Anterior cingulate cortex (tissue), 58 donors: Measurements from ENCODE around the gene RNASEL.

Experiments used
- DNase-seq, 58 donors: peaks; one replicate each; lab custom pipeline; 2025; lab: John Stamatoyannopoulos, UW

RNASEL gene

DNA sequence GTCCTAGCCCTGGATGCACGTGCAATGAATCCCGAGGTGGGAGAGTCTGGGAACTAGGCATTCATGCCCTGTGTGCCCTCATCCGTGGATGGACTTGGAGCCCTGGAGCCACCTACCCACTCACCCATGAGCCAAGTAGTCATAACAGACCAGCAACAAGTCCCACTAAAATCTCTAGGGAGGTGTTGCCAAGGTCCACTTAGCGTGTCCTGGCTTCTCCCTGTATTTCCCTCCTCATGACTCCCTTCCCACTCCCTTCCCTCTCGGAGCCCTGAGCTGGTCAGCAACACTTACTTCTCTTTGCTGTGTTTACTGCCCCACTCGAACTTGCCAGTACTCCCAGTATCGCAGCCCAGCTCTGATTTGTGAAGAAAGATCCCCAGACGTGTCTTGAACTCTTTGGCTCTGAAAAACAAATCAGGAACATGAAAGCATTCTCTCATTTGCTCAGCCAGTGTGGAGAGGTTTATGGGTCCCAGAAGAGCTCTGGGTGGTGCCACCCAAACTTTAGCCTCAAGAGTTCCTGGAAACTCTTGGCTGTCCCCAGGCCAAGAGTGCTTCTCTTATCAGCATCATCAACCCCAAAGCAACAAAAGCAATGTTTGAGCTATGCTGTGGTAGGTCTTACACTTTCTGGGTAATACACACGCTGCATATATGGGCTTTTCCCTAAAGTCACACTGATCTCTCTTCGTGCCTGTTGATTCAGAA is 14.0 kb upstream of the RNASEL start:
- DNase-seq = peak in 2 of 58 donors; percentile 1 to 5

- DNase-seq = peak in 2 of 58 donors; percentile 7 to 58
Measured at GRCh38 chr1:182601913-182602312, 12.9 kb upstream of the RNASEL start.

DNA sequence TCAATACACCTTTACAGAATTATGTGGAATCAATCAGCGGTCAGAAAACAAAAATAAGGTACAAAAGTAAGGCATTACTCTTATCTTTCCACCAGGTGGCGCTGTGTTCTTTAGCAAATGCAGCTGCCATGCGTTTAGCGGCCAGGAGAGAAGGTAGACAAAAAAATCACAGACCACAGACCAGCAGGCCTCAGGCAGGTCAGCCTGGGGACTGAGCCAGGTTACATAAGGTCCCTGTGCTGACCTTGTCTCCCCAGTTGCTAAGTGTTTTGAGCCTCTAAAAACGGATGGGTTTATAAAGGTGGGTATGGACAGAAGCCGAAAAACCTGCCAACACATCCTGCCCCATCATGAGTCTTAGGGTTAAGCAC is 12.3 kb upstream of the RNASEL start:
- peak in 42 of 58 donors; percentile 10 to 72 (median 40) for DNase-seq

DNA sequence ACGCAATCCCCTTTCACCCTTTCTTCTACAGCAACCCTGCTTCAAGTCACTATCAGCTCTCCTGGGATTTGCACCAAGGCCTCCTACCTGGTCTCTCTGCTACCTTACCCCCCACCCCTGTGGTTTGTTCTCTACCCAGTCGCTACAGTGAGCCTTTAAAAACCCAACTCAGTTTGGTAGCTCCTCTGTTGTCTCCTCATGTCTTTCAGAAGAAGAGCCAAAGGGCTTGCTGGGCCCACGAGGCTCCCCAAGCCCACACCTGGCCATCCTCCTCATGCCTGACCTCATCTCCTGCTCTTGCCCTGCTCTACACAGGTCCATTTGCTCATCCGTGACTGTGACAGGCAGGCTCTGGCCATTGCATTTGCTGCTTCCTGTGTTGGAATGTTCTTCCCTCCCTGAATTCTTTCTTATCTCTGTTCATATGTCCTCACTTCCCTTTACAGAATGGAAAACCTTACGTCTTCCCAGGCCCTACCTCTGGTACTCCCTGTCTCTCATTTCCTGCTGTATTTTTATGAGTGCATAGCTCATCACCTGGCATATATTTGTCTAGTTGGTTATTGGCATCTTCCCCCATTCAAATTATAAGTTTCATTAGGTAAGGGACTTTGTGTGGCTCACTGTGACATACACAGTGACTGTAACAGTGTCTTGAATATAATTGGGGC is 11.8 kb upstream of the RNASEL start:
- DNase-seq = no peak

DNA sequence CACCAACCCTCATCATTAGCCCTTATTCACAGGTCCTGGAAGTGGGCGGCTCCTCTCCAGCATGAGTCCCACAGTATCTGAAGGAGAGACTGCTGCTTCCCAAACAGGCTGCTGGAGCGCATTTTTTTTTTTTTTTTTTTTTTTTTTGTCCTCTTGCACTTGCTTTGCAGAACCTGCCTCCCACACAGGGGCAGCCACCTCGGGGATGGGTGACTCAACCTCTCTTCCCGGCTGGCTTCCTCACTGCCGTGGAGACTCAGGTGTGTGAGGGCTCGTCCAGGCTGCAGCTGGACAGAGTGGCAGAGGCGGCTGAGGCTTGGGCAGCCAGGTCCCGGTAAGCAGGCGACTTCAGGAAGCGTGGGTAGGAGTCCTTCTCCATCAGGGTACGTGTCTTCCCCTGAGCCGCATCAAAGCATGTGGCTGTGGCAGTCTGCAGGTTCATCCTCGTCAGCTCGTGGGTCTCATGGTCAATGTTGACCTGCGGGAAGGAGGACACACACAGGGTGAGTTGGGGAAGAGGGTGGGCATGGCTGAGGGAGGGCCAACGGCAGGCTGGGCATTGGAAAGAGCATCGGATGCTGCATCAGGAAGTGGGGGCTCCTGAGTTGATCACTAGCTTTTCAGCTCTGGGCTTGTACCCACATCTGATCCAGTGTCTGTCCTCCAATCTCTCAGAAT is 11.1 kb upstream of the RNASEL start:
- no peak for DNase-seq

DNA sequence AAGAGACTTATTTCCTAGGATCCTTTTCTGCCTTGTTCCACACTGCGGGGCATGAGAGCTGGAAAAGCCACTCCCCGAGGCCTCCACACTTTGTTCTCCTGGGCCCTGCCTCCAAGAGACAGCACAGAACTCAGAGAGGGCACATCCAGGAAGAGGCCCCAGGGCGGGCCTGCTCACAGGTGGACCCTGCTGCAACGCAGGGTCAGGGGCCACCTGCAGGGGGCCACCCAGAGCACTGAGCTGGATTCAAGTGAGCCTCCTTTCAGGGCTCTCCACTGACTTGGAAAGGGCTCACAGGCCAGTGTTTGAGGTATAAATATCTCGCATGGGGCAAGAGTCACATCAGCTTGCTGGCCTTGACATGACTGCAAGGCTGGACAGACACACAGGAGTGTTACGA is 10.3 kb upstream of the RNASEL start:
- no peak for DNase-seq

DNA sequence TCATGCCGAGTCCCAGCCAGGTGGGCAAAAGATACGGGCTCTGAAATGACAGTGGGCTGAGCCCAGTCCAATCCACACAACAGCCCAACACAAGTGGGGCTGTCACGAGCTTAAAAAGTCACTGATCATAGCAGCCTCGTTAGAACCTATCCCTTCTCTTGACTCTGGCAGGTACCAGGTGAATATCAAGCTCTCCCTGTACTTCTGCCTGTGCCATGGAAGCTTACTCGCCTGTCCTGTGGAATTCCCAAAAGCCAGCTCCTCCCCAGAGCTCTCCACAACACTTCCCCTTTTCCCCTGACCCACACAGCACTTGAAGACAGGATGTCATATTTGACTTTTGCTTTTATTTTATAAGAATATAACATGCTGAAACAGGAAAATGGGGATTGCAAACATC is 9.2 kb upstream of the RNASEL start:
- DNase-seq = no peak

- DNase-seq = no peak
Measured at GRCh38 chr1:182596934-182597333, 7.9 kb upstream of the RNASEL start.

GRCh38 chr1:182595641-182596240 is 6.7 kb upstream of the RNASEL start:
- DNase-seq = peak in 39 of 58 donors; percentile 7 to 74 (median 32)

- DNase-seq = no peak
Measured at GRCh38 chr1:182589931-182590330, 875 bp upstream of the RNASEL start.

DNA sequence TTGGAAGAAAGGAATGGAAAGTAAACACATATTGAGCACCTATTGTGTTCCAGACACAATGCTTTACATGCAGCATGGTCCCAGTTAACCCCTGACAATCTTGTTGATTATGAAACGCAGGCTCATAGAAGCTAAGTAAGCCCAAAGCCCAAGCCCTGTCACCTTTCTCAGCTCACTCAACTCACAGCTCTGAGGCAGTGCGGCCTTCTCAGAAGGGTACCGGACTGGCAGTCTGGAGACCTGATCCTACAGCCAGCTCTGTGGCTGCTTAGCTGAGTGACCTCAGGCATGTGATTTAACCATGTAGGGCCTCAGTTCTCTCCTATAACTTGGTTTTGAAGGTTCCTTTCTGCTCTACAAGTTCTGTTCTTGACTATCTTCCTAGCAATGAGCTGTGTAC is 464 bp upstream of the RNASEL start:
- no peak for DNase-seq

- DNase-seq = no peak
Measured at GRCh38 chr1:182587666-182588499, 1.2 kb downstream of the RNASEL start.

- DNase-seq = no peak
Measured at GRCh38 chr1:182587093-182587492, 2.0 kb downstream of the RNASEL start.

GRCh38 chr1:182586380-182586779 is 2.7 kb downstream of the RNASEL start:
- DNase-seq = no peak

DNA sequence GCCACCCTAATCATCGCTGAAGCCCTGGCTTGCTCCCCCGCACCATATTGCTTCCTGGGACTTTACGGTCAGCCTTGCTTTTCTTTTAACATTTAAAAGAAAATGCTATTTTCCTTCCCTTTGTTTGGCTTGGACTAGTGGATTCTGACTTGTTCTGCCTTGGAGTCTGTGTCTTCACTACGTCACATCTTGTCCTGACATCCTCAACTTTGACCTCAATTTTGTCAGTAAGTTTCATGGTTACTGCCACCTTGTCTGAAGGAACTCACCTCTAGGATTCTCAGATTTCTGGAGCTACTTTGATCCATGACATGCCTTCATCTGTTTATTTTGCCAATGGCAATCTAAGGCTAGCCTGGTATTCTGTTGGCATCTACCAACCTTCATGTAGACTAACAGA is 4.3 kb downstream of the RNASEL start:
- DNase-seq = no peak

GRCh38 chr1:182580736-182581135 is 8.3 kb downstream of the RNASEL start:
- DNase-seq = no peak

- DNase-seq = no peak
Measured at GRCh38 chr1:182575540-182576149, 13.4 kb downstream of the RNASEL start.

DNA sequence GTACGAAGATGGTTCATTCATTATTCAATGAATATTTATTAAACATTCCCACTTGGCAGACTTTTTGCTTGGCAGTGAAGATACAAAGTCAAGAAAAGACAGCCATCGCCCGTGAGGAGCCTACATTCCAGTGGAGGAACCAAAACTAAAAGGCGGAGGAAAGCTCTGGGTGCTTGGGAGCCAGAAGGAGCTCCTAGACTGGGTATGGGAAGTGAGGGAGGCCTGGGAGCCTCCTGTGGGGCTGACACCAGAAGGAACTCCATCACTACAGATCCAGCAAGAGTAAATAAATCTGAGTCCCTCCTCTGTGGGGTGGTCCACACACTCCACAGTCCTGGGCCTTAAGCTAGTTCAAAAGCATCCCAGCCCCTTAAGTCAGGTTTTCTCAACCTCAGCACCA is 14.9 kb downstream of the RNASEL start:
- DNase-seq = no peak

DNA sequence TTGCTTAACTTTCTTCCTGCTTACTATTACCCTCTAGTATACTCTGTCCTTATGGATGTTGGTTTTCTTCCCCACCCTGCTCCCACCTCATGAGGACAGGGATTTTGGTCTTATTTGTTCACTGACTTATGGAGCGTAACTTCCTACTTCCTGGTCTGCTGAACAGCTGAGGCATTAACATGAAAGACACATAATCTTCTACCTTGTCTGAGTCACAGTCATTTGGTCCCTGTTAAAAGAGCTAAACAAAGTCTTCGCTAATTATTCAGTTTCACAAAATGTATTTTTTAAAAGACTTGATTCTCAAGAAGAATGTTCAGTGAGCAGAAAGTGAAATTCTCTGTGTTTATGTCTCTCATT is 18.5 kb downstream of the RNASEL start:
- DNase-seq = no peak
